NCI-H82 (cell line): ENCODE measurements around the gene COL15A1.

ENCODE experiments used
- DNase-seq: peaks from one replicate; lab custom pipeline; 2025; lab: John Stamatoyannopoulos, UW

The COL15A1 gene

DNA sequence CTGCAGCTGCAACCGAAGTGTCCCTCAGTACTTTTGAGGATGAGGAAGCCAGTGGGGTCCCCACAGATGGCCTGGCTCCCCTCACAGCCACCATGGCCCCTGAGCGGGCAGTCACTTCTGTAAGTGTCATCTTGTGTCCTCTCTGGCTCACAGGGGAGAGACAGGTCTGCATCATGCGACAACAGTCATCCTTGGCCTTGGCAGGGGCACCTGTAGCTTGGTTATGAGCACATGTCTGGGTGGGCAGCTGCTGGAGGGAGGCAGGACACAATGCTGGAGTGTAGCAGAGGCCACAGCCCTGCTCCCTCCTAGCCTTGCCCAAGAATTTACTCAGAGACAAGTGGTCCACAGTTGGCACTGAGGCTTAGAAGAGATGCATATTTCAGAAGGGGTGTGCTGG, 71.7 kb downstream of the COL15A1 start:
- DNase-seq, result no peak

GRCh38 chr9:99015890-99016289, 72.2 kb downstream of the COL15A1 start:
- no peak for DNase-seq

- DNase-seq, result no peak
Measured at GRCh38 chr9:99016681-99017387, 73.1 kb downstream of the COL15A1 start.

GRCh38 chr9:99018653-99019052, 74.9 kb downstream of the COL15A1 start:
- no peak for DNase-seq

DNA sequence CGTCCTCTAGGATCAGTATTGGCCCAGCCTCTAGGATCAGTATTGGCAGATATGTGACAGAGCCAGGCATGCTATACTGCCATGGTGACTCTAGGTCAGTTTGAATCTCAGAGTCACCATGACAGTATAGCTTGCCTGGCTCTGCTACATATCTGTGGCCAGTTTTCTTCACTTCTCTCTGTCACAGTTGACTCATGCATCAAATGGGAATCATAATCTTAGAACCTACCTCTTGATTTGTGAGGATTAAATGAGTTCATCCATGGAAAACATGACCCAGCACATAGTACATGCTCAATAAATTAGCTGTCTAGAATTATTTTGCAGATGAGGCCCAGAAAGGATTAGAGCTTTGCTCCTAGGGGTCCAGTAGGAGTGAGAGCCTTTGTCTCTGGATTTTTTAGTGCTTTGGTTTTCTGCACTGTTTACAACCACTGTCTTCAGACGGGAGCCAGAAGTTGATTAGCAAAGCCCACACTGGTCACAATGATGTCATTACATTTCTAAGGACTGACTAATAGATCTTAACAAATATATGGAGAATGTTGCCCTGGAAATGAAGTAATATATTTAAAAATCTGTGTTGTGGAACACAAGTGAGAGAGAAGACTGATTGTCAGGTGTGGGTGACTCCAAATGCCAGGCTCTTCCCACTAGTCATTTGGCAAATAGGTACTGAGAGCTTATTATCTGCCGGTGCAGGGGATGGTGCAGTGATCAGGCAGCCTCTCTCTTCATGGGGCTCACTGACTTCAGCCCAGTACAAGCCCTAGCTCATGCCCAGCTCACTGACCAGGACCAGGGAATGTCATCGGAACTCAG, 76.0 kb downstream of the COL15A1 start:
- DNase-seq, result no peak

GRCh38 chr9:99020786-99021436, 77.2 kb downstream of the COL15A1 start:
- DNase-seq, result no peak

DNA sequence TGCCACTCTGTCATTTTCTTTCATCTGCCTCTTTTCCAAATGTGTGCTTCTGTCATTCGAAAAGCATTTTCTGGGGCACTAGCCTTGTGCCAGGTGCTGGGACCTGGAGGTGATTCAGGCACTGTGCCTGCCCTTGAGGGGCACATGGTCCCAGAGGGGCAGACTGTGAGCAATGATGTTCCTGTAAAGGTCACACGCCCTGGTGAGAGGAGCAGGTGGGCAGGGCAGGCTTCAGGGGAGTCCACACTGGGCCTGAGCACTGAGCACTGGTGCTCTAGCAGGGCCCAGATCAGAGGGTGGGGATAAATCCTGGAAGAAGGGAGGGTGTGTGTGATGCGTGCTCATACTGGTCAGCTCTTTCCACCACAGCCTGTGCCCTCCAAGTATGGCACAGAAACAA, 77.8 kb downstream of the COL15A1 start:
- DNase-seq, result no peak

- no peak for DNase-seq
Measured at GRCh38 chr9:99023231-99023630, 79.5 kb downstream of the COL15A1 start.

GRCh38 chr9:99023831-99024230, 80.1 kb downstream of the COL15A1 start:
- DNase-seq, result peak; percentile 69

DNA sequence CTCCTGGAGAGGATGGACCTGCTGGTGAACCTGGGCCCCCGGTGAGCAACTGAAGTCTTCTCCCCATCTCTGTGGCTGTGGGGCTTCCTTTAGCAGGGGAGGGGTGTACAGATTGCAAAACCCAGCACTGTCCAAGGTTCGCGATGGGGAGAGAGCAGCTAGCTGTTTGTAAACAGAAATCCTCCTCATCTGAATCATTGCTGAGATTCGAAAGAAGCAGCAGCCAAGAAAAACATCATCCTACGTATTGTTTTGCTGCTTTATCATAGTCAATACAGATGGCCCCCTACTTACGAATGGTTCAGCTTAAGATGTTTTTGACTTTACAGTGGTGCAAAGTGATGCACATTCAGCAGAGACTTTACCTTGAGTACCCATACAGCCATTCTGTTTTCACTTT, 81.3 kb downstream of the COL15A1 start:
- DNase-seq, result no peak

DNA sequence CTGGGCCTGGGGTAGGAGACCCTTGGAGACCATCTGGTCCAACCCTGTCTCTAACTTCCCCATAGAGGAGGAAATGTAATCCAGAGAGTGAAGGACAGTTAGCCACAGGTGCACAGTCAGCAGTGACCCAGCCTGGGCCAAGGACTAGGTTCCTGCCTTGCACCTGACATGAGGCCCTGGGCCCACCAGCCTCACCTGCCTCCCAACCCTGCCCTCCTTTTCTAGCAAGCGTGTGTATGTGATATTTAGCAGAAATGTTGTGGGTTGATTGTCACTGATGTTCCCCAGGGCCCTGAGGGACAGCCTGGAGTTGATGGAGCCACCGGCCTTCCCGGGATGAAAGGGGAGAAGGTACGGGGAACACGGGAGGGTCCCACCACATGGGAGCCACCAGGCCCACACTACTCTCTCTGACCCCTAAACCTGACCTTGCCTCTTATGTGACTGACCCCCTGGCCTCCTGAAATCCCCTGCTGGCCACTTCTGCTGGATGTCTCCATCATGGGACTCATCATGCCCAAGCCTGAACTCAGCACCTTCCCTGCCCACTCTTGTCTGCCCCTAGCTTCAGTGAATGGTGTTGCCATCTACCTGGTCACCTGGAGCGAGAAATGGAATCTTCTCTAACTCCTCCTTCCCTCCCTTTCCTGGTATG, 82.0 kb downstream of the COL15A1 start:
- no peak for DNase-seq

- DNase-seq, result no peak
Measured at GRCh38 chr9:99026271-99026955, 82.7 kb downstream of the COL15A1 start.

DNA sequence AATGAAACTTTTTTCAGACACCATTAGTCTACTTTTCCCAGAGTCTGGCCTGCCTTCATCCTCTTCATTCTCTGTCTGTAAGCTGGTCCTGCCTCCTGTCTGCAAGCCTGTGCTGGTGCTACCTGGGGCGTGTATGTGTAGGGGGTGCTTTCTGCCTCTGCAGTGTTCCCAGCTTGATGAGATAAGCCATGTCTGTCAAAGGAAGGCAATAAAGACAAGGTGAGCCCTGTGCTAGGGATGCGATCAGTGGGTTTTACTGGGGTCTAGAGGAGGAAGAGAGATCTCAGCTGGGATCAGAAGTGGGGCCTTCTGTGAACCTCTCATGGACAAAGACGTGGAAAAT, 83.2 kb downstream of the COL15A1 start:
- DNase-seq, result no peak

DNA sequence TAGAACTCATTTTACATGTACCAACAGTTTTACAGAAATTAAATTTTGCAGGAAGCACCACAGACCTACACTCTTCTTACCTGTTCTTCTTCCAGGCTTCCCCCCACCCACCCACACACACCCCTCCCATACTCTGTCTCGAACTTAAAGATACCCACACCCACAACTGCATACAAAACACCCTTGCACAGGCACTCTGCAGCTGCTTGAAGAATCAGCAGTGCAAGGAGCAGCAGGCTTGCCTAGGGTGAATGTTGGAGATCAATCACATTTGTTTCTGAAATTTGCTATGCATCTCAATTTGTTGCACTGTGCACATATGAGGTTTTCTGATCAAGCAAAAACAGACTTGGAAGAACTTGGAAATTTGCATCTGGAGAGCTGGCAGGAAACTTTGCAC, 83.7 kb downstream of the COL15A1 start:
- DNase-seq, result no peak

DNA sequence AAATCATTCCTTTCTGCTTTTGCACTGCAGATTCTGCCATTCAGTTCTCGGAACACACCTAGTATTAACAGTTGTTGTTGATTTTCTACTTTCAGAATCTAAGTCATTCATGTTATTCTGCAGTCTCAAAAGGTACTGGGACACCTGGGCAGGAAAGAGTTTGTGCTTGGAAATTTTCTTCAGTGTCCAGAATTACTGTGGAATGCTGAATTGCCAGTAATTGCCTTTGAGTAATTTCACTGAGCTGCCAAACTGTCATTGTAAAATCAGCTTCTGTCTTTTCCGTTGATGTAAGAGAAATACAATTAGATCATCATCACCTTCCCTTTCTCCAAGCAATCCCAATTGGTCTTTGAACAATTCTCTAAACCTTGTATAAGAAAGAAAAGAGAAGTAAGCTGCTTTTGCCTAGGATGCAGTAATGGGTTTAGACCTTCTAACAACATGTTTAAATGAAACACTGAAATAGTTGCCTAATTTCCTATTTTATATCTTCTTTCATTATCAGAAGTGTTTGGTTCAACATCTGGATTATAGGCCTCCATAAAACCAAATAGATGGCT, 85.5 kb downstream of the COL15A1 start:
- DNase-seq, result no peak

DNA sequence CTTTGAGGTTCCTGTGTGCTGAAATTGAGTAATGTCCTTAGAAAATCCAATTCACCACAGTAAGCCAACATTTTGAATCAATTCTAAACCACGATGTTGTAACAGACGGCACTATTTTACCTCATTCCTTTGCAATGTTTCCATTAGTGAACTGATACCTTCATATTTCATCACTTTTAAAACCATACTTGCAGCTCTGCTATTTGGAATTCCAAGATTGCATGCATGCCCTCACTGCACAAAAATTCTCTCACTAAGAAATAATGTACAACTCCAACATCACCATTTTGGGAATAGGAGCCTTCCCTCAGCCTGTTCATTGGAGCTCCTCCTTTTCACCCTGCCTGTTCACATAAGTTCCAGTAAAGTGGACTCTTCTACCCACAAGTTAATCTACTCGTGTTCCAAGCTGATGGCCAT, 86.4 kb downstream of the COL15A1 start:
- no peak for DNase-seq

DNA sequence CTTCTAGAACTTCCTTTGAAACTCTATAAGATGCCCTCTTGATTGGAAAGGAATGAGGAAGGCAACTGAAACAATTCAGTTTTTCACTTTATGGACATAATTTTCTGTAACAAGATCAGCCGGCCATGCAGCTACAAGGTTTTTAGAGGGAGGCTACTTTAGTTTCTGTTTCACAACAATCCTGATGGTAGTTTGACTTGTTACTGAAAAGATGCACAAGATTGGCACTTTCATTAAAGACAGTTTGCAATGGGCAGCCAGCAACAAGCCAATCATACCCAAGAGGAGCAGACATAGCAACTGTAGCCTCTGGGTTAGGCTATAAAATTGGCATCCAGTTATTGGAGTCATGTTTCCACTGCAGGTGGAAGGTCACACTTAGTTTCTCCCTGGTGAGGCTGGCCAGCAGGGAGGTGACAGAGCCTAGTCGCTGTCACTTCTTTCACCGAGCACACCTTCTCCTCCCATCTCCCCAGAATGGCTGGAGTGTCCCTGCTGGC, 87.0 kb downstream of the COL15A1 start:
- DNase-seq, result no peak

- no peak for DNase-seq
Measured at GRCh38 chr9:99031319-99031718, 87.6 kb downstream of the COL15A1 start.

GRCh38 chr9:99031994-99032393, 88.3 kb downstream of the COL15A1 start:
- DNase-seq, result no peak

- DNase-seq, result no peak
Measured at GRCh38 chr9:99034149-99034548, 90.4 kb downstream of the COL15A1 start.

- DNase-seq, result no peak
Measured at GRCh38 chr9:99035313-99035712, 91.6 kb downstream of the COL15A1 start.
